HFF-Myc (cell line): ENCODE data around the gene DHRSX.

Experiments used
- DNase-seq: peaks from one replicate; pipeline ENCODE4 v3.0.0-alpha.2; 2011; ENCODE audit warnings: low read depth; ENCODE audit errors: extremely low read depth
- H3K4me3 ChIP-seq: replicated peaks from 2 replicates; pipeline ENCODE4 v1.5.1; 2011; ENCODE audit warnings: low read depth, mild to moderate bottlenecking, control low read depth, low read length
- CTCF ChIP-seq: IDR thresholded peaks from 2 replicates; pipeline ENCODE4 v1.5.1; 2012; ENCODE audit warnings: mild to moderate bottlenecking, low read depth, low read length, control low read depth; ENCODE audit errors: missing control alignments

Gene DHRSX

GRCh38 chrX:2542826-2543521, 42.2 kb upstream of the DHRSX start:
- no peak for TF ChIP-seq CTCF

GRCh38 chrX:2541603-2542002, 40.8 kb upstream of the DHRSX start:
- TF ChIP-seq CTCF, result no peak
- no peak for DNase-seq
- H3K4me3 ChIP-seq, result no peak overlapping the region

More at GRCh38 chrX:2542826-2543521, 42.2 kb upstream of the DHRSX start:
- H3K4me3 ChIP-seq, result no peak overlapping the region
- DNase-seq, result no peak

- H3K4me3 ChIP-seq, result no peak overlapping the region
- TF ChIP-seq CTCF, result no peak
- DNase-seq, result no peak
These were observed 39.7 kb upstream of the DHRSX start for GRCh38 chrX:2540426-2540947.

- no peak for TF ChIP-seq CTCF
- no peak for DNase-seq
These were observed 38.8 kb upstream of the DHRSX start for GRCh38 chrX:2539586-2539985.

GRCh38 chrX:2538031-2538757, 37.4 kb upstream of the DHRSX start:
- no peak for DNase-seq
- no peak for TF ChIP-seq CTCF
- H3K4me3 ChIP-seq, result no peak overlapping the region

More at GRCh38 chrX:2539586-2539985, 38.8 kb upstream of the DHRSX start:
- H3K4me3 ChIP-seq, result no peak overlapping the region

- no peak for TF ChIP-seq CTCF
- no peak overlapping the region for H3K4me3 ChIP-seq
- DNase-seq, result no peak
These were observed 36.2 kb upstream of the DHRSX start for GRCh38 chrX:2536974-2537373.
